GM21619 (cell line): ENCODE measurements around the gene AP2A1.

Source experiments
- ATAC-seq: cut with Tn5 transposase; IDR thresholded peaks from one replicate; pipeline ENCODE4 v1.9.1; 2021; ENCODE audit not compliant: unreplicated experiment

Gene AP2A1

DNA sequence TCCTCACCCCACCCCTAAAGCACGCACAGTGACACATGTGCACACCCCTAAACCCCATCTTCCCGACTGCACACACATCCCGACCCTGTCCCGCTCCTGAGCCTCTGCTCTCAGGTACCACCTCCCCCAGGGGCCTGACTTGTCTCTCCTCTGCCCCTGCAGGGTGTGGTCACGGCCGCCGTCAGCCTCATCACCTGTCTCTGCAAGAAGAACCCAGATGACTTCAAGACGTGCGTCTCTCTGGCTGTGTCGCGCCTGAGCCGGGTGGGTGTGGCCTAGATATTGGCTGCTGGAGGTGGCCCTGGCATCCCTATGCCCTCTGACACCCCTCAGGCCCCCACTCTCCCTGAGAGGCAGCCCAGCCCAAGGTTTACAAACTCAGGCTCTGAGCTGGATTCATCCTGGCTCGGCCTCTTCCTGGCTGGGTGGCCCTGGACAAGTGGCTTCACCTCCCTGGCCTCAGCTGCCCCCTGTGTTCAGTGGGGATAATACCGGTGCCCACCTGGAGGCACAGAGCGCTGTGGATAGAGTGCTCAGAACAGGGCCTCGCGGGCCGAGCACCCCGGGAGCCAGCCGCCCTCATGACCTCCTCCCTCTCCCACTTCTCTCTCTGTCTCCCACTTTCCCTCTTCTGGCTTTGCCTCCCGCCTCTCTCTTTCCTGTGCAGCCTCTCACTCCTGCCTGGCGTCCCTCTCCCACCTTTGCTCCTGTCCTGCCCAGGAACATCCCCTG lies 26.2 kb downstream of the AP2A1 start:
- ATAC-seq, result no peak

DNA sequence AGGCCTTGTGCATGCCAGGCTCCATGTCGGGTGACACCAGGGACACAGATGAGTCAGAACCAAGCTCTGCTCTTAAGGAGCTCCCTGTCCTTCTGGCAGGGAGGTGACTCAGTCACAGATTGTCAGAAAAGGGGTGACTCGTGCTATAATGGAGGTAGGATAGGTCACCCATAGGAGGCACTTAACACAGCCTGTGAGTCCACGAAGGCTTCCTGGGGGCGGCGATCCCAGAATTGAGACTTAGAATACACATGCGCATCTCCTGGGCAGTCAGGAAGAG lies 26.7 kb downstream of the AP2A1 start:
- no peak for ATAC-seq

DNA sequence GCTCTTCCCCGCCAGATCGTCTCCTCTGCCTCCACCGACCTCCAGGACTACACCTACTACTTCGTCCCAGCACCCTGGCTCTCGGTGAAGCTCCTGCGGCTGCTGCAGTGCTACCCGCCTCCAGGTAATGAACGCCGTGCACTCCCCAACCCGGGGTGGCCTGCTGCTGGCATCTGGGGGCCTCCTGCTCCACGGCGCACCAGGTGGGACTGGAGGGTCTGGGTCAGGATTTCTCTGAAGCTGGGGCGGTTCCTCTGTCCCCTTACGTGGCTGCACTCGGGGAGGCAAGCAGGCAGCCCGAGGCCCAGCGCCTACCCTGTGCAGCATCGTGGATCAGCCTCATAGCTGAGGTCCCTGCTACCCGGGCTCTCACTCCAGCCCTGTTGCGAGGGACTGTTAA lies 28.8 kb downstream of the AP2A1 start:
- ATAC-seq, result no peak

- ATAC-seq, result no peak
These were observed 31.8 kb downstream of the AP2A1 start for GRCh38 chr19:49798574-49798973.

DNA sequence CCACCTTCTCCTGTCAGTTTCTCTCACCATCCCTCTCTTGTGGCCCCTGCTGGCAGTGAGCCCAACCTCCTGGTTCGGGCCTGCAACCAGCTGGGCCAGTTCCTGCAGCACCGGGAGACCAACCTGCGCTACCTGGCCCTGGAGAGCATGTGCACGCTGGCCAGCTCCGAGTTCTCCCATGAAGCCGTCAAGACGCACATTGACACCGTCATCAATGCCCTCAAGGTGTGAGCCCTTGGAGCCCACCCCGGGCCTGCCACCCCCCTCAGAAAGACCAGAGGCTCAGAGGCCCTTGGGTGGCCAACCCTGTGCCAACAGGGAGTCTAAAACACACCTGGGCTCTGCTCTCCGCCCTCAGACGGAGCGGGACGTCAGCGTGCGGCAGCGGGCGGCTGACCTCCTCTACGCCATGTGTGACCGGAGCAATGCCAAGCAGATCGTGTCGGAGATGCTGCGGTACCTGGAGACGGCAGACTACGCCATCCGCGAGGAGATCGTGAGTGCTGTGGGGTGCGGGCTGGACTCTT lies 32.5 kb downstream of the AP2A1 start:
- no peak for ATAC-seq

- ATAC-seq, result no peak
These were observed 33.1 kb downstream of the AP2A1 start for GRCh38 chr19:49799798-49800376.

- no peak for ATAC-seq
These were observed 34.0 kb downstream of the AP2A1 start for GRCh38 chr19:49800771-49801170.

DNA sequence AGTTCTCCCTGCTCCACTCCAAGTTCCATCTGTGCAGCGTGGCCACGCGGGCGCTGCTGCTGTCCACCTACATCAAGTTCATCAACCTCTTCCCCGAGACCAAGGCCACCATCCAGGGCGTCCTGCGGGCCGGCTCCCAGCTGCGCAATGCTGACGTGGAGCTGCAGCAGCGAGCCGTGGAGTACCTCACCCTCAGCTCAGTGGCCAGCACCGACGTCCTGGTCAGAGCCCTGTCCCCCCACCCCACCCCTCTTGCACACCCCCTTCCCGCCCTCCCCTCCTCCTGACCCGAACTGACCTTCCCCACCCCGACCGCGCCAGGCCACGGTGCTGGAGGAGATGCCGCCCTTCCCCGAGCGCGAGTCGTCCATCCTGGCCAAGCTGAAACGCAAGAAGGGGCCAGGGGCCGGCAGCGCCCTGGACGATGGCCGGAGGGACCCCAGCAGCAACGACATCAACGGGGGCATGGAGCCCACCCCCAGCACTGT lies 34.6 kb downstream of the AP2A1 start:
- no peak for ATAC-seq

DNA sequence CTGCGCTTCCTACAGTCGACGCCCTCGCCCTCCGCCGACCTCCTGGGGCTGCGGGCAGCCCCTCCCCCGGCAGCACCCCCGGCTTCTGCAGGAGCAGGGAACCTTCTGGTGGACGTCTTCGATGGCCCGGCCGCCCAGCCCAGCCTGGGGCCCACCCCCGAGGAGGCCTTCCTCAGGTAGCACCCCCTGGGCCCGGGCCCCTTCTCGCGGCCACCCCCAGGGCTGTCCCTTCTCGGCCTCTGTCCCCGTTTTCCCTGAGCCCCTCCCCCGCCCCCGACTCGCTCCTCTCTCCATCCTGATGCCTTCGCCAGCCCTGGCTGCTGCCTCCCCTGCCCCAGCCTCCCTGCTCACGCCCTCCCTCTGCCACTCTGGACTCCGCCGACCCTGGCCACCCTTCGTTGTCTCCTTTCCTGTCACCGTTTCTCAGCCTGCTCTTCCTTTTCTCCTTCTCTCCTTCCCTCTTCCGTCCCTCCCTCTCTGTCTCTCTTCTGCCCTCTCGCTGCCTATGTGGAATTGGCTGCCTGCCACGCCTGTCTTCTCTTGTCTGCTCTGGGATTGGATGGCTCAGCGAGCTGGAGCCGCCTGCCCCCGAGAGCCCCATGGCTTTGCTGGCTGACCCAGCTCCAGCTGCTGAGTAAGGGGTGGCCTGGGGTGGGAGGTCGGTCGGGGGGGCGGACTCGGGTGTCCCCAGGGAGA lies 35.3 kb downstream of the AP2A1 start:
- no peak for ATAC-seq

DNA sequence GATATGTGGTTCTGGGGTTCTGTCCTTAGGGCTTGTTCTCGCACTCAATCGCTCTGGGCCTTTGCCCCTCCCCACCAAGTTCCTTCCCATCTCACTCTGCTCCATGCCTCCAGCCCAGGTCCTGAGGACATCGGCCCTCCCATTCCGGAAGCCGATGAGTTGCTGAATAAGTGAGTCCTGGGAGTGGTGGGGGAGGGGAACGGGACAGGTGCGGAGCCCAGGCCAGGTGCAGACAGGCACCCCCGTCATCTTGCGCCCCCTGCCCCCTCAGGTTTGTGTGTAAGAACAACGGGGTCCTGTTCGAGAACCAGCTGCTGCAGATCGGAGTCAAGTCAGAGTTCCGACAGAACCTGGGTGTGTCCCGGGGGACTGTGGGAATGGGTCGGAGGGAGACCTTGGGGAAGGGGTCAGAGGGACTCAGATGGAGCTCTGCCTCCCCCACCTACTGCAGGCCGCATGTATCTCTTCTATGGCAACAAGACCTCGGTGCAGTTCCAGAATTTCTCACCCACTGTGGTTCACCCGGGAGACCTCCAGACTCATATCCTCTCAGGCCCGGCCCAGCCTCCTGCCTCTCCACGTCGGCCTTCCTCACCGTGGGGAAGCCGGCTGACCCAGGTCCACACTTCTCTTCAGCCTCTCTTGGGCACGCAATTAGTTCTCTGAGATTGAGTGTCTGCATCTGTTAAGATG lies 36.2 kb downstream of the AP2A1 start:
- no peak for ATAC-seq

GRCh38 chr19:49803529-49803856 lies 36.7 kb downstream of the AP2A1 start:
- ATAC-seq, result no peak

GRCh38 chr19:49805822-49806619 lies 39.2 kb downstream of the AP2A1 start:
- no peak for ATAC-seq

DNA sequence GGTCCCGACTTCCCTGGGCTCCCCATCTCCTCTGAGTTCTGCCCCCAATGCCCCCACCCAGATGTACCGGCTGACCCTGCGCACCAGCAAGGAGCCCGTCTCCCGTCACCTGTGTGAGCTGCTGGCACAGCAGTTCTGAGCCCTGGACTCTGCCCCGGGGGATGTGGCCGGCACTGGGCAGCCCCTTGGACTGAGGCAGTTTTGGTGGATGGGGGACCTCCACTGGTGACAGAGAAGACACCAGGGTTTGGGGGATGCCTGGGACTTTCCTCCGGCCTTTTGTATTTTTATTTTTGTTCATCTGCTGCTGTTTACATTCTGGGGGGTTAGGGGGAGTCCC lies 39.8 kb downstream of the AP2A1 start:
- no peak for ATAC-seq

GRCh38 chr19:49807058-49807903 lies 40.5 kb downstream of the AP2A1 start:
- no peak for ATAC-seq

- no peak for ATAC-seq
These were observed 41.3 kb downstream of the AP2A1 start for GRCh38 chr19:49807904-49808675.

DNA sequence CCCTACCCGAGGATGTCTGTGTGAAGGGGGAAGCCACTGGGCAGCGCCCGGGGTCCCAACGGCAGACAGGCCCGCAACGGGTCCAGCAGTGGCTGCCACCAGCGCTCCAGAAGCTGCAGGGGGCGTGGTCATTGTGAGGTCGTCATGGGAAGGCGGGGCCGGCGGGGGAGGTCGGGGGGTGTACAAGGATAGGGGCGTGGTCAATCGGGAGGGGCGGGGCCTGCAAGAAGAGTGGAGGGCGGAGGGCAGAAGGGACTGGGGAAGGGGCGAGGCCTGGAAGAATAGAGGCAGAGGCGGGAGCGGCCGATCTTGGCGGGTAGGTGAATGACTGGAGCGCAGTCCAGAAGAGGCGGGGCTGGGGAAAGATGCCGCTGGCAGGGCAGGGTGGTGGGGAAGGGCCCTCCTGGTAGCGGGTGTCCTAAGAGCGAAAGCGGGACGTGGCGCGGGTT lies 41.9 kb downstream of the AP2A1 start:
- ATAC-seq, result no peak

DNA sequence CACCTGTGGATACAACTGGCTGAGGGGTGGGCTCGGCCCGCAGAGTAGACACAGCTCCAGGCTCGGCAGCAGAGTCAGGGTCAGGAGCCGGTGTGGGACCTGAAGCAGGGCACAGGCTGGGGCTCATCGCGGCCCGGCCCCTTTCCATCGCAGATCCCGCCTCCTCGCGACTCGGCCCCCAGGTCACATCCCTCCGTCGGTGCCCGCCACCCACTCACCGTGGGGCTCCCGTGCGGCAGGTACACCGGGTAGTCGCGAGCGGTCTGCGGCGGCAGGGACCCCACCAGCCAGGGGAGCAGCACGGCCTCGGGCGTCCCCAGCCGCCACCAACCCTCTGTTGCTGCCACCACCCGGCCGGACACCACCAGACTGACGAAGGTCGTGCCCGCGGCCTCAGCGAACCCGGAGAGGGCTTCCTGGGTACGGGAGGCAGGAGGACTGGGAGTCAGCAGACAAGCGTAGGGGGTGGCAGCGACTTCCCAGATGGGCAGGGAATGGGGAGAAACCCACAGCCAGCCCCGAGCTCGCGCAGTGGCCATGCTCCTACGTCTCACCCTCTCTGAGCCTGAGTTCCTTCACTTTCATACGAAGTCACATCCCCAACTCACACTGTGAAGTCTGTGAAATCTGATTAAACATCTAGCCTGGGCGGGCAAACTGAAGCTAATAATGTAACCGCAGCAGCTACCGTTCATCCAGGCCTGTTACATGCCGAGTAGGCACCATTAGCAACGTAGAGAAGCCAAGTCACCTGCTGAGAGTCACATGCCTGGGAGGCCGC lies 42.5 kb downstream of the AP2A1 start:
- ATAC-seq, result no peak

DNA sequence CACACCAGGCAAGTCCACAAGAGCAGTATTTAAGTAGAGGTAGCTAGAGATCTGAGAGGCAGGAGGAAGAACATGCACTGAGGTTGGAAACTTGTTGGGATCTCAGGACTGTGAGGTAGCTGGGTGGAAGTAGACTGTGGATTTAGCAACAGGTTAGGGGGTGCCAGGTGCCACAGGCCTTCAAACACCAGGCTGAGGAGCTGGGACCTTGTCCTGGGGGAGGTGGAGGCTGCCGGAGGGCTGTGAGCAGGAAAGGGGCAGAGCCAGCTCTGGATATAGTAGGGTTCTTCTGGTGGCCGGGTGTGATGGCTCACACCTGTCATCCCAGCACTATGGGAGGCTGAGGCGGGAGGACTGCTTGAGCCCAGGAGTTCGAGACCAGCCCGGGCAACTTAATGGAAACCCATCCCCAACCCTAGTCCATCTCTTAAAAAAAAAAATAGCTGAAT lies 43.2 kb downstream of the AP2A1 start:
- ATAC-seq, result no peak
